AG09319 (cell line): ENCODE measurements around the gene NHLRC4.

Source experiments
- DNase-seq: peaks from one replicate; pipeline ENCODE4 v3.0.0-alpha.2; 2010; ENCODE audit warnings: low read depth; ENCODE audit errors: extremely low read depth
- CTCF ChIP-seq: IDR thresholded peaks from 2 replicates; pipeline ENCODE4 v1.5.1; 2011; ENCODE audit warnings: low read depth, mild to moderate bottlenecking, inconsistent platforms, low read length, moderate library complexity

NHLRC4 gene

DNA sequence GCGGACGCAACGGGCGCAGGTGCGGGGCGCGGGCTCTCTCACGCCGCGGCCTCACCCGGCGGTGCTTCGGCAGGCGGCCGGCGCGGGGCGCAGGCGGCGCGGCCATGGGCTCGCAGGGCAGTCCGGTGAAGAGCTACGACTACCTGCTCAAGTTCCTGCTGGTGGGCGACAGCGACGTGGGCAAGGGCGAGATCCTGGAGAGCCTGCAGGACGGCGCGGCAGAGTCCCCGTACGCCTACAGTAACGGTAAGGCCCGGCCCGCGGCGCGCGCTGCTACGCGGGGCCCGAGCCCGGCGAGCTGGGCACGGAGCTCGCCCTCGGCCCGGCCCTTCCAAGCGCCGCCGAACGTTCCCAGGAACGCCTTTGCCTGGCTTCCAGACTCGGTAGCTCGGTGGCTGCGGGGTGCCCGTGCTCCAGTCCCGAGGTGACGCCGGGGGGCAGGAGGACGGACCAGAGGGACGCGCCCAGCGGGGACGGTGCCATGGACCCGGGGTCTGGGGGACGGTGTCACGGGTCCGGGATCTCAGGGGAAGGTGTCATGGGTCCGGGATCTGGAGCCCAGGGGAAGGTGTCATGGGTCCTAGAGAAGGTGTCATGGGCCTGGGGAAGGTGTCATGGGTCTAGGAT is 23.5 kb downstream of the NHLRC4 start:
- DNase-seq: no peak
- no peak for TF ChIP-seq CTCF

DNA sequence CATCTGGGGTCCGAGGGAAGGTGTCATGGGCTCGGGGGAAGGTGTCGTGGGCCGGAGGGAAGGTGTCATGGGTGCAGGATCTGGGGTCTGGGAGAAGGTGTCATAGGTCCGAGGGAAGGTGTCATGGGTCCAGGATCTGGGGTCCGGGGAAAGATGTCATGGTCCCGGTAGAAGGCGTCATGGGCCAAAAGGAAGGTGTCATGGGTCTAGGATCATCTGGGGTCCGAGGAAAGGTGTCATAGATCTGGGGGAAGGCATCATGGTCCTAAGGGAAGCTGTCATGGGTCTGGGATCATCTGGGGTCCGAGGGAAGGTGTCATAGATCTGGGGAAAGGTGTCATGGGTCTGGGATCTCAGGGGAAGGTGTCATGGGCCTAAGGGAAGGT is 24.0 kb downstream of the NHLRC4 start:
- DNase-seq: no peak
- TF ChIP-seq CTCF: no peak

DNA sequence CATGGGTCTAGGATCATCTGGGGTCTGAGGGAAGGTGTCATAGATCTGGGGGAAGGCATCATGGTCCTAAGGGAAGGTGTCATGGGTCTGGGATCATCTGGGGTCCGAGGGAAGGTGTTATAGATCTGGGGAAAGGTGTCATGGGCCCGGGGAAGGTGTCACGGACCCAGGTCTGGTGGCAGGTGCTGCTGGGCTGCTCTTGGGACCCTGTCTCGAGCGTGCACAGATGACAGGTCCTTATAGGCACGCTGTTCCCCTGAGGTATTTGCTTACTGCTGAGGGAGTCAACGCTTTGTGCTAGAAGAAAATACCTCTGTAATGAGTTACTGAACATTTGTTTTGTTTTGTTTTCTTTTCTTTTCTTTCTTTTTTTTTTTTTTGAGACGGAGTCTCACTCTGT is 24.4 kb downstream of the NHLRC4 start:
- no peak for TF ChIP-seq CTCF
- DNase-seq: no peak

DNA sequence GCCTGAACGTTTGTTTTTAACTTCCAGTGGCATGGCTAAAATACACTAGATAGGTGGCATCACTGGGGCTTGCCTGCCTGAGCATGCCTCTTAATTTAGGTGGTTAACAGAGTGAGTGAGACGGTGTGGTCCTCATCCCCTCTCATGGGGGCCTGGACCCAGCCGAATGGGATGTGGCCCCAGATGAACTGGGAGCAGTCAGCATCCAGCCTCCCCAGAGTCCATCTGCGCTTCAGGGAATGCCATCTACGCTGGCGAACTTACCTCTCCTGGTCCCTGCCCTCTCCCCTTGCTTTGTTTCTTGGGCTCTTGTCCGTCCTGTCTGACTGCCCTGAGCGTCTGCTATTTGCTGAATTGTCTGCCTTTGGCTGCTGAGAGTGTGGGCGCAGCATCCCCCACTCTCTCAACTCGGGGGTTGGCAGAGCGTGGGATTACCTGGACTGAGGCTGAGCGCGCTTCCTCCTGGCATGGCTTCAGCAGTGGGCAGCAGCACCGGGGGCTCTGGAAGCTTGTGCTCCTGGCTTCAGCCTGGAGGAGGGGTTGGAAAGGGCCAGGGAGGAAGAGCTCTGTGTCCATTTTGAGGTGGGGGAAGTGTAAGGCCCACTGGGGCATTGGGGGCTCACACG is 25.2 kb downstream of the NHLRC4 start:
- TF ChIP-seq CTCF: no peak
- DNase-seq: no peak

- TF ChIP-seq CTCF: no peak
- DNase-seq: no peak
Observed at GRCh38 chr16:592518-593306, 25.9 kb downstream of the NHLRC4 start.

GRCh38 chr16:593406-593805 is 26.6 kb downstream of the NHLRC4 start:
- no peak for DNase-seq
- TF ChIP-seq CTCF: no peak

GRCh38 chr16:593807-594206 is 27.0 kb downstream of the NHLRC4 start:
- no peak for TF ChIP-seq CTCF
- DNase-seq: no peak
